ENCODE data around the gene NFIX. TPM values are rescaled to one million over a fixed set of nuclear protein-coding genes. Genes with fewer than 3 reads are reported as not detected.

NFIX gene
- total and polyA plus RNA-seq, 2 of the 13 experiments (the other 11 are each of a cell fraction or from before 2014, with no cell fraction given) = 3.4 to 5.4 TPM

DNA sequence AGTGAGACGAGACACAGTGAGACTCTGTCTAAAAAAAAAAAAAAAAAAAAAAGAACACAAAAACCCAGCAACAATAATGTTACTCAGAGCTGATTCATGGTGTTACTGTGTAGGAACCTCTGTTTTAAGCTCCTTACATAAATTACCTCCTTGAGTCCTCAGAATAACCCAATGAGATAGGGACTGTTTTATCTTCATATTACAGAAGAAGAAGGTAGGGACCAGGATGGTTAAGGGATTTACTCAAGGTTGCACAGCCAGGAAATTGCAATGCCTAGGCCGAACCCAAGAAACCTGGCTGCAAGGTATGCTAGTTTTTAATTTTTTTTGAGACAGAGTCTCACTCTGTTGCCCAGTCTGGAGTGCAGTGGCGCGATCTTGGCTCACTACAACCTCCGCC is 27.4 kb upstream of the NFIX start (continued):
- TF ChIP-seq, protein P1, sequence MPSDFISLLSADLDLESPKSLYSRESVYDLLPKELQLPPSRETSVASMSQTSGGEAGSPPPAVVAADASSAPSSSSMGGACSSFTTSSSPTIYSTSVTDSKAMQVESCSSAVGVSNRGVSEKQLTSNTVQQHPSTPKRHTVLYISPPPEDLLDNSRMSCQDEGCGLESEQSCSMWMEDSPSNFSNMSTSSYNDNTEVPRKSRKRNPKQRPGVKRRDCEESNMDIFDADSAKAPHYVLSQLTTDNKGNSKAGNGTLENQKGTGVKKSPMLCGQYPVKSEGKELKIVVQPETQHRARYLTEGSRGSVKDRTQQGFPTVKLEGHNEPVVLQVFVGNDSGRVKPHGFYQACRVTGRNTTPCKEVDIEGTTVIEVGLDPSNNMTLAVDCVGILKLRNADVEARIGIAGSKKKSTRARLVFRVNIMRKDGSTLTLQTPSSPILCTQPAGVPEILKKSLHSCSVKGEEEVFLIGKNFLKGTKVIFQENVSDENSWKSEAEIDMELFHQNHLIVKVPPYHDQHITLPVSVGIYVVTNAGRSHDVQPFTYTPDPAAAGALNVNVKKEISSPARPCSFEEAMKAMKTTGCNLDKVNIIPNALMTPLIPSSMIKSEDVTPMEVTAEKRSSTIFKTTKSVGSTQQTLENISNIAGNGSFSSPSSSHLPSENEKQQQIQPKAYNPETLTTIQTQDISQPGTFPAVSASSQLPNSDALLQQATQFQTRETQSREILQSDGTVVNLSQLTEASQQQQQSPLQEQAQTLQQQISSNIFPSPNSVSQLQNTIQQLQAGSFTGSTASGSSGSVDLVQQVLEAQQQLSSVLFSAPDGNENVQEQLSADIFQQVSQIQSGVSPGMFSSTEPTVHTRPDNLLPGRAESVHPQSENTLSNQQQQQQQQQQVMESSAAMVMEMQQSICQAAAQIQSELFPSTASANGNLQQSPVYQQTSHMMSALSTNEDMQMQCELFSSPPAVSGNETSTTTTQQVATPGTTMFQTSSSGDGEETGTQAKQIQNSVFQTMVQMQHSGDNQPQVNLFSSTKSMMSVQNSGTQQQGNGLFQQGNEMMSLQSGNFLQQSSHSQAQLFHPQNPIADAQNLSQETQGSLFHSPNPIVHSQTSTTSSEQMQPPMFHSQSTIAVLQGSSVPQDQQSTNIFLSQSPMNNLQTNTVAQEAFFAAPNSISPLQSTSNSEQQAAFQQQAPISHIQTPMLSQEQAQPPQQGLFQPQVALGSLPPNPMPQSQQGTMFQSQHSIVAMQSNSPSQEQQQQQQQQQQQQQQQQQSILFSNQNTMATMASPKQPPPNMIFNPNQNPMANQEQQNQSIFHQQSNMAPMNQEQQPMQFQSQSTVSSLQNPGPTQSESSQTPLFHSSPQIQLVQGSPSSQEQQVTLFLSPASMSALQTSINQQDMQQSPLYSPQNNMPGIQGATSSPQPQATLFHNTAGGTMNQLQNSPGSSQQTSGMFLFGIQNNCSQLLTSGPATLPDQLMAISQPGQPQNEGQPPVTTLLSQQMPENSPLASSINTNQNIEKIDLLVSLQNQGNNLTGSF (CRISPR knock-in tag; IDR thresholded peaks at IDR 0.05) = no peak
- no peak for TF ChIP-seq ZNF205 (CRISPR knock-in tag; IDR thresholded peaks at IDR 0.05)
- peak; percentile 65 for TF ChIP-seq ZNF768 (CRISPR knock-in tag; IDR thresholded peaks at IDR 0.05)
- TF ChIP-seq RNF2 (conservative IDR thresholded peaks at IDR 0.05; ENCODE audit: low read depth) = no peak
- no peak for TF ChIP-seq HES4 (CRISPR knock-in tag; IDR thresholded peaks at IDR 0.05; ENCODE audit: borderline replicate concordance)
- TF ChIP-seq HBP1 (CRISPR knock-in tag; IDR thresholded peaks at IDR 0.05; ENCODE audit: low read depth) = no peak
- no peak for TF ChIP-seq ZNF296 (CRISPR knock-in tag; conservative IDR thresholded peaks at IDR 0.05)
